UCSD-AML1 (cell line): ENCODE measurements around the gene MRPL37.

Experiments used
- DNase-seq: peaks from one replicate; lab custom pipeline; 2025; ENCODE audit not compliant: unreplicated experiment; lab: John Stamatoyannopoulos, UW

Gene MRPL37

DNA sequence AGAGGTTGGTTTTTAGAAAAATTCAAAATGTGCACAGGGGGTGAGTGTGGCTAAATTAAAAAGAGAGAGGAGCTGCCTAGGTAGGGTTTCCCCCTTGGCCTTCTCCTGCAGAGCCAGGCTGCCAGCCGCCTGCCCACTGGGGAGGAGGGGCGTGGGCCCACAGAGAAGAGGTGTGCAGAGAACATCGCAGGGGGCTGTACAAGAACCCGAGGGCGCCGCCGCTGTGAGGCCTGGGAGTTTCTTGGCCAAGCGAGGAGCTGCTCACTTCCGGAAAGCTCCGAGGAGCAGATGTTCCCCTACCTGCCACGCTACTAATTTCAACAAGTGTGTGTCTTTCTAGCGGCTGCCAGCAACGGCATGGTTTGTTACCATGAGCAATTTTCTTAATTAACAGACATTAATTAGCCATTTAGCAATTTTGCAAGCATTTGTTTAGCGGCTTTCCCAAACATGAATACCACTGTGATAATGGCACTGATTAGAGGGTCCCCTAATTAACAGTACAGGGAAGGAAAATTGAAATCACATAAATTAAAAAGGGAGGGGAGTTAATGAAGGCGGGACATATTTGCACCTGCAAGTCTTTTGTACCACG lies 59.7 kb downstream of the MRPL37 start:
- DNase-seq, result no peak

- DNase-seq, result no peak
These were observed 60.8 kb downstream of the MRPL37 start for GRCh38 chr1:54260810-54261209.

DNA sequence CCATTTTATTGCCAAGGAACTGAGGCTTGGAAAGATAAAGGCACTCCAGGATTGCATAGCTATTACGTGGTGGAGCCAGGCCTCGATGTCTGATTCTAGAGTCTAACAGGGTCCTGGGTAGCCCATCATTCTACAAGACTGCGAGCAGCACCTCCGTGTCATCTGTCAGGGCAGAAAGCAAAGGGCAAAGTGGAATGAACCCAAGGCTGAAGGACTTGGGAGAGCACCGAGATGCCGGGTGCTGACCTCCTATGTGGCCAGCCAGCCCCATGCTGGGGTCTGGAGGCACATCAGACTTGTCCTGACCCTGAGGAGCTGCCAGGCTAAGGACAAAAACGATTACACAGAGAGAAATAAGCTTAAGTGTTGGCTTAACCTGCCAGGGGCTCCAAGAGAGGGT lies 62.3 kb downstream of the MRPL37 start:
- DNase-seq, result no peak

- DNase-seq, result no peak
These were observed 63.7 kb downstream of the MRPL37 start for GRCh38 chr1:54263601-54264226.

GRCh38 chr1:54265126-54265525 lies 65.2 kb downstream of the MRPL37 start:
- no peak for DNase-seq

DNA sequence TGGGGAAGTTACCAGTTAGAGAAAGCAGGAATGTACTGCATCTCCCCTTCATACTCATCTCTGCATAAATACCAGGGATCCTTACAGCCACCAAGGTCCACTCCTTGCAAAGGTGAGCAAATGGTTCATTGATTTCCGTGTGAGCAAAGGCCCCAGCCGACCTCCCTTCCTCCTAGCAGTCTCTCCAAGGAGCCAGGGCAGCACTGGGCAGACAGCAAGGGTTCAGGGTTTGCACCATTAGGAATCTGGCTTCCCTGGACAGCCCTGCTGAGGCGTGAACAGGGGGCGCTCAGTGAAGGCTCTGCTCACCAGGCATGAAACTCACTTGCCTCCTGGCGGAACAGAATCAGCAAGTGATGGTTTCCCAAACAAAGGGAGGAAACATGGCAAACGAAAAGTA lies 65.7 kb downstream of the MRPL37 start:
- no peak for DNase-seq

DNA sequence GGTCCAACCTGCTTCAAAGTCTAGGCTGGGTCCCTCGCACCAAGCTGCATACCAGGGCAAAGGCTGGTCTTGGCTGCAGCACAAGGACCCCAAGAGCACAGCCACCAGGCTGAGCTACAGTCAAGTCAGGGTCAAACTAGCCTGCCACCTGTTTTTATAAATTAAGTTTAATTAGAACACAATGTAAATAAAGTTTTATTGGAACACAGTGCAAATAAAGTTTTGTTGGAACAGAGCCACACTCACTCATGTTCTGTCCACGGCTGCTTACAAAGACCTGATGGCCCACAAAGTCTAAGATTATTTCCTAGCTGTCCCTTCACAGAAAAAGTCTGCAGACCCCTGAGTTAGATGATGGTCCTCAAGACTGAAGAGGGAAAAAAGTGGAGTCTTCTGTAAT lies 66.2 kb downstream of the MRPL37 start:
- no peak for DNase-seq

DNA sequence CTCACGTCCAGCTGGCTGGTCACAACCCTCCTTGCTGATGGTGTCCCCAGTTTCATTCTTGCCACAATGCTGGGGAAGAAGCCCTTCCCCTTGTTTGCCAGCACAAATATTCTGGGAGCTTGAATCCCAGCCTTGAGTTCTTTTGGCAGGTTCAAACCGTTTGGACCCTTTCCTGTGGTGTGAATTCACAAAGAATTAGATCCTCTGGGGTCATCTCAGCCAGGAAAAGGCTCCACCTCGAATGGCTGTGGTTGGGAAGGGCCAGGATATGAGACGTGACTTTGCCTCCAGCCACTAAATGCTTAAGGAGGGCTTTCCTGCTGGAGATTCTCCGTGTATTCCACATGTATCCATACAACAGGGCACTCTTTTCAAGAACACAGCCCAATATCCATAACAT lies 66.9 kb downstream of the MRPL37 start:
- DNase-seq, result no peak
